Glutamatergic neuron (in vitro differentiated cells): ENCODE data around the gene DAGLA. TPM values are rescaled to one million over a fixed set of nuclear protein-coding genes. Genes with fewer than 3 reads are reported as not detected.

Experiments
- DNase-seq: peaks from one replicate; pipeline ENCODE4 v3.0.0; 2022
- H3K27ac Mint-ChIP-seq: one replicate; pipeline ENCODE4 v1.8.0; 2020; ENCODE audit warnings: mild to moderate bottlenecking, mixed read lengths, inconsistent platforms; ENCODE audit not compliant: unreplicated experiment
- H3K27me3 Mint-ChIP-seq: one replicate; pipeline ENCODE4 v1.8.0; 2020; ENCODE audit warnings: mild to moderate bottlenecking, moderate library complexity, mixed read lengths, inconsistent platforms; ENCODE audit not compliant: unreplicated experiment
- H3K36me3 Mint-ChIP-seq: one replicate; pipeline ENCODE4 v1.8.0; 2020; ENCODE audit warnings: mild to moderate bottlenecking, mixed read lengths, inconsistent platforms; ENCODE audit not compliant: unreplicated experiment
- H3K4me1 Mint-ChIP-seq: one replicate; pipeline ENCODE4 v1.8.0; 2020; ENCODE audit warnings: mild to moderate bottlenecking, low read depth, mixed read lengths, inconsistent platforms; ENCODE audit not compliant: unreplicated experiment
- H3K4me3 Mint-ChIP-seq: one replicate; pipeline ENCODE4 v1.8.0; 2020; ENCODE audit warnings: mild to moderate bottlenecking, mixed read lengths, inconsistent platforms; ENCODE audit not compliant: unreplicated experiment
- H3K9me3 Mint-ChIP-seq: one replicate; pipeline ENCODE4 v1.8.0; 2020; ENCODE audit warnings: mild to moderate bottlenecking, moderate library complexity, mixed read lengths, inconsistent platforms; ENCODE audit not compliant: unreplicated experiment
- total RNA-seq: library from RNA; stranded (reverse); fragmentation: NEBNext Ultra II Directional; extraction: Animal tissue kit (Norgen Biotek cat#: 25700); gene quantifications from one replicate; pipeline ENCODE4 v1.2.1, GENCODE V29; 2021; ENCODE audit not compliant: unreplicated experiment
- TF ChIP-seq, protein P1 (sequence below): fragments of 200-600 bp; sonication (generic); IDR thresholded peaks from one replicate; pipeline ENCODE4 v1.5.0; 2021; ENCODE audit not compliant: partially characterized antibody, unreplicated experiment

DAGLA gene
- total RNA-seq, 1 donor from 2014 or later = 9.6 TPM

GRCh38 chr11:61704838-61705237 lies 24.6 kb downstream of the DAGLA start:
- no peak for DNase-seq
- Mint-ChIP-seq H3K27ac (no peak overlapping the region), H3K36me3 (no peaks in the 10 kb centered on the region), H3K4me1 (peaks cover 46% of the 10 kb centered on the region), H3K9me3 (peaks cover 1% of the 10 kb centered on the region), H3K27me3 (peaks cover 11% of the 10 kb centered on the region), H3K4me3 (no peak overlapping the region)
- TF ChIP-seq, protein P1, sequence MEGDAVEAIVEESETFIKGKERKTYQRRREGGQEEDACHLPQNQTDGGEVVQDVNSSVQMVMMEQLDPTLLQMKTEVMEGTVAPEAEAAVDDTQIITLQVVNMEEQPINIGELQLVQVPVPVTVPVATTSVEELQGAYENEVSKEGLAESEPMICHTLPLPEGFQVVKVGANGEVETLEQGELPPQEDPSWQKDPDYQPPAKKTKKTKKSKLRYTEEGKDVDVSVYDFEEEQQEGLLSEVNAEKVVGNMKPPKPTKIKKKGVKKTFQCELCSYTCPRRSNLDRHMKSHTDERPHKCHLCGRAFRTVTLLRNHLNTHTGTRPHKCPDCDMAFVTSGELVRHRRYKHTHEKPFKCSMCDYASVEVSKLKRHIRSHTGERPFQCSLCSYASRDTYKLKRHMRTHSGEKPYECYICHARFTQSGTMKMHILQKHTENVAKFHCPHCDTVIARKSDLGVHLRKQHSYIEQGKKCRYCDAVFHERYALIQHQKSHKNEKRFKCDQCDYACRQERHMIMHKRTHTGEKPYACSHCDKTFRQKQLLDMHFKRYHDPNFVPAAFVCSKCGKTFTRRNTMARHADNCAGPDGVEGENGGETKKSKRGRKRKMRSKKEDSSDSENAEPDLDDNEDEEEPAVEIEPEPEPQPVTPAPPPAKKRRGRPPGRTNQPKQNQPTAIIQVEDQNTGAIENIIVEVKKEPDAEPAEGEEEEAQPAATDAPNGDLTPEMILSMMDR = no peak

GRCh38 chr11:61706452-61707400 lies 26.5 kb downstream of the DAGLA start:
- Mint-ChIP-seq H3K27ac (no peak overlapping the region), H3K4me3 (no peak overlapping the region), H3K36me3 (no peaks in the 10 kb centered on the region), H3K27me3 (peaks cover 18% of the 10 kb centered on the region), H3K9me3 (peaks cover 12% of the 10 kb centered on the region), H3K4me1 (peaks cover 46% of the 10 kb centered on the region)
- DNase-seq = no peak
- TF ChIP-seq, protein P1 = no peak

DNA sequence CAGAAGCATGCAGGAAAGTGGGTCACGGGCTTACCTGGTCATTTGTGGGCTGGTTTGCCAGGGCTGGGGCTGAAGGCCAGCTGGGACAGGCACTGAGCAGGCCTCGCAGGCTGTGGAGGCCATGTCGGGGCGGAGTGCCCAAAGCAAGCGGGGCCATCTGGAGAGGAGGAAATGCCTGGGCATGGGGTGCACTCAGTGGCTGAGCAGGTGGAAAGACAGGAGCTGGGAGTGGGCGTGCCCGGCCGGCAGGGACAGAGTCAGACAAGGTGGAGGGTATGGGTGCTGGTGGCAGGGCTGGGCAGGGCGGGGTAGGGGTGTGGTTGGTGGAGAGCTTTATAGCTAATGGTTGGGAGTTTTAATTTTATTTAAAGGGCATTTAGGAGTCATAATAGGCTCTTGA lies 27.4 kb downstream of the DAGLA start:
- no peak for DNase-seq
- H3K9me3 Mint-ChIP-seq = peaks cover 12% of the 10 kb centered on the region
- no peak overlapping the region for H3K27ac Mint-ChIP-seq
- no peak overlapping the region for H3K4me3 Mint-ChIP-seq
- TF ChIP-seq, protein P1 = no peak
- H3K4me1 Mint-ChIP-seq = peaks cover 52% of the 10 kb centered on the region
- no peaks in the 10 kb centered on the region for H3K36me3 Mint-ChIP-seq
- peaks cover 17% of the 10 kb centered on the region for H3K27me3 Mint-ChIP-seq

DNA sequence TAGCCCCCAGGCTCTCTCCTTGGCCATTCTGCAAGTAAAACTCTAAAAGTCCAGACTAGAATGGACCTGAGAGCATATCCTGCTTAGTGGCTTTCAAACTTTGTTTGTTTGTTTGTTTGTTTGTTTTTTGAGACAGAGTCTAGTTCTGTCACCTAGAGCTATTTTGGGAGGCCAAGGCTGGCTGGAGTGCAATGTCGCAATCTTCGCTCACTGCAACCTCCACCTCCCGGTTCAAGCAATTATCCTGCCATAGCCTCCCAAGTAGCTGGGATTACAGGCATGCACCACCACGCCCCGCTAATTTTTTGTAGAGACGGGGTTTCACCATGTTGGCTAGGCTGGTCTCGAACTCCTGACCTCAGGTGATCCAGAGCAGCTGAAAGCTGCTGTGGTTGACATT lies 28.9 kb downstream of the DAGLA start:
- peaks cover 12% of the 10 kb centered on the region for H3K9me3 Mint-ChIP-seq

GRCh38 chr11:61709572-61709971 lies 29.4 kb downstream of the DAGLA start:
- no peaks in the 10 kb centered on the region for H3K36me3 Mint-ChIP-seq
- TF ChIP-seq, protein P1 = no peak
- peaks cover 52% of the 10 kb centered on the region for H3K4me1 Mint-ChIP-seq
- H3K9me3 Mint-ChIP-seq = peaks cover 12% of the 10 kb centered on the region
- no peak overlapping the region for H3K27ac Mint-ChIP-seq
- no peak for DNase-seq
- H3K27me3 Mint-ChIP-seq = peaks cover 17% of the 10 kb centered on the region
- H3K4me3 Mint-ChIP-seq = no peak overlapping the region

More for the DNA sequence above, 28.9 kb downstream of the DAGLA start:
- Mint-ChIP-seq H3K4me3 (no peak overlapping the region), H3K4me1 (peaks cover 53% of the 10 kb centered on the region), H3K27me3 (peaks cover 17% of the 10 kb centered on the region), H3K27ac (no peak overlapping the region), H3K36me3 (no peaks in the 10 kb centered on the region)
- DNase-seq = no peak
- TF ChIP-seq, protein P1 = no peak
